Fibroblast of lung (primary cell): Measurements from ENCODE around the gene SCYL1.

Experiments used
- CTCF ChIP-seq, 2 donors: IDR thresholded peaks in 1 of 2; conservative IDR thresholded peaks in 1 of 2; 1 replicate in 1 of 2; 2 replicates in 1 of 2; pipeline ENCODE4 v1.5.1; 2011 to 2012; ENCODE audit warnings: low read length in 2 of 2, control low read depth in 1 of 2, inconsistent platforms in 1 of 2, low read depth in 1 of 2, mild to moderate bottlenecking in 1 of 2
- EZH2 ChIP-seq: IDR thresholded peaks from 2 replicates; pipeline ENCODE4 v1.5.1; 2012; ENCODE audit warnings: low read length, control low read depth, mild to moderate bottlenecking; ENCODE audit errors: missing control alignments

GRCh38 chr11:65501186-65501471 is 23.8 kb upstream of the SCYL1 start:
- TF ChIP-seq CTCF (conservative IDR thresholded peaks at IDR 0.05 in 1 of 2, IDR thresholded peaks at IDR 0.05 in 1 of 2; ENCODE audit: low read depth in 1 of 2, low read length in 2 of 2) (no peak), EZH2 (no peak)
